PC-9 (cell line): ENCODE measurements around the gene IL1F10. TPM values are rescaled to one million over a fixed set of nuclear protein-coding genes. Genes with fewer than 3 reads are reported as not detected.

Experiments used
- BruUV-seq: library from RNA; stranded (reverse); fragments of 400-500 nt; replicated peaks from 2 replicates; lab custom pipeline; 2021; lab: Mats Ljungman, UMichigan
- CTCF ChIA-PET: fragments of 300-600 bp; sonication (Branson Sonifier 250); formaldehyde crosslinking; loops from one replicate; lab custom pipeline; 2022; ENCODE audit warnings: antibody characterized with exemption; lab: Charles Lee
- POLR2A ChIA-PET: fragments of 300-600 bp; sonication (Branson Sonifier 250); formaldehyde crosslinking; loops from one replicate; lab custom pipeline; 2022; ENCODE audit warnings: antibody characterized with exemption; ENCODE audit not compliant: unreplicated experiment; lab: Charles Lee
- DNase-seq, 2 experiments: peaks; one replicate each; pipeline versions ENCODE4 v3.0.0 to v3.0.0-alpha.2; 2015 to 2022; ENCODE audit warnings: mixed read lengths in 1 of 2
- H2AFZ ChIP-seq: fragments of 200-600 bp; sonication (generic); 2 replicates; pipeline ENCODE4 v1.8.1; 2017; ENCODE audit warnings: antibody characterized with exemption
- H3F3A ChIP-seq: fragments of 200-600 bp; sonication (generic); 2 replicates; pipeline ENCODE4 v1.8.1; 2017; ENCODE audit warnings: antibody characterized with exemption, mild to moderate bottlenecking, low read depth; ENCODE audit not compliant: insufficient read depth
- H3K27ac ChIP-seq: fragments of 200-600 bp; sonication (generic); 2 replicates; pipeline ENCODE4 v1.6.1; 2016; ENCODE audit warnings: mixed run types
- H3K27me3 ChIP-seq: fragments of 200-600 bp; sonication (generic); 2 replicates; pipeline ENCODE4 v1.6.1; 2016; ENCODE audit warnings: low read depth, mixed run types; ENCODE audit not compliant: insufficient read depth
- H3K36me3 ChIP-seq: fragments of 200-600 bp; sonication (generic); 2 replicates; pipeline ENCODE4 v1.6.1; 2016; ENCODE audit warnings: low read depth, mixed run types
- H3K4me1 ChIP-seq: fragments of 200-600 bp; sonication (generic); replicated peaks from 2 replicates; pipeline ENCODE4 v1.6.1; 2016; ENCODE audit warnings: mixed run types; ENCODE audit not compliant: insufficient read depth
- H3K4me2 ChIP-seq: fragments of 200-600 bp; sonication (generic); 2 replicates; pipeline ENCODE4 v1.6.1; 2017; ENCODE audit warnings: mixed run types
- H3K4me3 ChIP-seq: fragments of 200-600 bp; sonication (generic); 2 replicates; pipeline ENCODE4 v1.6.1; 2016; ENCODE audit warnings: mixed run types
- H3K79me2 ChIP-seq: fragments of 200-600 bp; sonication (generic); 2 replicates; pipeline ENCODE4 v1.6.1; 2017; ENCODE audit warnings: low read depth, mixed run types
- H3K9me2 ChIP-seq: fragments of 200-600 bp; sonication (generic); 2 replicates; pipeline ENCODE4 v1.8.1; 2017; ENCODE audit warnings: mild to moderate bottlenecking; ENCODE audit not compliant: insufficient read depth
- H3K9me3 ChIP-seq: fragments of 200-600 bp; sonication (generic); 2 replicates; pipeline ENCODE4 v1.8.1; 2016; ENCODE audit warnings: low read depth; ENCODE audit not compliant: insufficient read depth
- H4K20me1 ChIP-seq: fragments of 200-600 bp; sonication (generic); 2 replicates; pipeline ENCODE4 v1.8.1; 2017; ENCODE audit not compliant: insufficient read depth
- CTCF ChIP-seq: fragments of 200-600 bp; sonication (generic); conservative IDR thresholded peaks from 2 replicates; pipeline ENCODE4 v1.6.1; 2017; ENCODE audit warnings: mixed run types, antibody characterized with exemption, mild to moderate bottlenecking, moderate library complexity
- EZH2 ChIP-seq: fragments of 200-600 bp; sonication (generic); IDR thresholded peaks from 2 replicates; pipeline ENCODE4 v1.8.0; 2017; ENCODE audit warnings: antibody characterized with exemption, low read depth
- intact Hi-C: fragments of 100-400 bp; cut with micrococcal nuclease; formaldehyde crosslinking; loops from one replicate; pipeline ENCODE4 v1.10.0; 2022; ENCODE audit not compliant: unreplicated experiment
- total RNA-seq: library from RNA; stranded (reverse); gene quantifications from 2 replicates; pipeline ENCODE4 v1.2.3, GENCODE V29; 2021

Gene IL1F10
- total RNA-seq, 1 experiment from 2014 or later, result not detected

GRCh38 chr2:113124181-113124961 lies 56.6 kb downstream of the IL1F10 start:
- BruUV-seq, result no TSS peak
- intact Hi-C loops, result no loop called here
- Histone ChIP-seq H3K27me3 (no peaks in the 10 kb centered on the region), H3K4me2 (peak overlapping the region; percentile 33), H3K4me1 (peaks cover 22% of the 10 kb centered on the region), H3K79me2 (no peaks in the 10 kb centered on the region), H3K36me3 (no peaks in the 10 kb centered on the region), H4K20me1 (no peaks in the 10 kb centered on the region), H2AFZ (no peak overlapping the region), H3K9me2 (no peaks in the 10 kb centered on the region), H3F3A (peaks cover 15% of the 10 kb centered on the region), H3K9me3 (no peaks in the 10 kb centered on the region), H3K27ac (0 out of 2 replicates have a peak overlapping the region, but pooled peaks have one; percentile 20), H3K4me3 (no peak overlapping the region)
- no peak for TF ChIP-seq EZH2
- TF ChIP-seq CTCF, result no peak
- POLR2A ChIA-PET, result interaction anchor here (0.6 to 0.7 kb wide), 3 partner anchors 21 to 111 kb away, joined by 3 to 10 read pairs (median 4); no protein-coding TSS in a partner anchor
- peak; percentile 18 to 66 for DNase-seq
- CTCF ChIA-PET, result interaction anchor here (0.8 kb wide), 1 partner anchor 12 kb away, joined by 3 read pairs; no protein-coding TSS in a partner anchor

Other genes starting within 250 kb of the IL1F10 start
- gene IL1B, start 231.2 kb upstream of the IL1F10 start, total RNA-seq, result 1.4 TPM in 2 replicates
- gene IL37, start 156.8 kb upstream of the IL1F10 start, total RNA-seq, result 1.0 and 1.7 TPM in 2 replicates
- gene IL36G, start 90.0 kb upstream of the IL1F10 start, total RNA-seq, result not detected in 2 replicates
- not detected in 2 replicates for gene IL36A, start 62.5 kb upstream of the IL1F10 start, total RNA-seq
- not detected in 2 replicates for gene IL36B, start 15.1 kb upstream of the IL1F10 start, total RNA-seq
- 1.0 and 1.7 TPM in 2 replicates for gene IL36RN, start 8.8 kb upstream of the IL1F10 start, total RNA-seq
- 5.0 and 8.4 TPM in 2 replicates for gene IL1RN, start 59.6 kb downstream of the IL1F10 start, total RNA-seq
- 29.6 and 38.7 TPM in 2 replicates for gene PSD4, start 106.0 kb downstream of the IL1F10 start, total RNA-seq
- 5.8 and 6.4 TPM in 2 replicates for gene PAX8, start 211.0 kb downstream of the IL1F10 start, total RNA-seq